GM12878 (cell line): Measurements from ENCODE around the gene EFHC1. TPM values are rescaled to one million over a fixed set of nuclear protein-coding genes. Genes with fewer than 3 reads are reported as not detected.

Experiments used
- CBFB ChIP-seq: IDR thresholded peaks from 2 replicates; pipeline ENCODE4 v1.6.1; 2016; ENCODE audit warnings: antibody characterized with exemption, low read depth
- CHD2 ChIP-seq: IDR thresholded peaks from 2 replicates; pipeline ENCODE4 v1.6.1; 2011; ENCODE audit warnings: low read depth, low read length, improper control_type of control experiment, borderline replicate concordance
- FOXK2 ChIP-seq: fragments of 450-650 bp; IDR thresholded peaks from 2 replicates; pipeline ENCODE4 v1.6.1; 2017; ENCODE audit warnings: mild to moderate bottlenecking, moderate library complexity
- GATAD2B ChIP-seq: fragments of 450-650 bp; conservative IDR thresholded peaks from 2 replicates; pipeline ENCODE4 v1.6.1; 2017; ENCODE audit warnings: low read depth, mild to moderate bottlenecking, moderate library complexity
- HDAC2 ChIP-seq: fragments of 200-600 bp; sonication (generic); IDR thresholded peaks from 2 replicates; pipeline ENCODE4 v1.6.1; 2017
- JUND ChIP-seq: IDR thresholded peaks from 2 replicates; pipeline ENCODE4 v1.6.1; 2012; ENCODE audit warnings: low read depth, mild to moderate bottlenecking, low read length, improper control_type of control experiment, moderate library complexity
- MEF2A ChIP-seq: IDR thresholded peaks from 2 replicates; pipeline ENCODE4 v1.6.1; 2011; ENCODE audit warnings: low read depth, mild to moderate bottlenecking, low read length, moderate library complexity; ENCODE audit not compliant: insufficient read depth
- MXI1 ChIP-seq: fragments of 150-350 bp; IDR thresholded peaks from 2 replicates; pipeline ENCODE4 v1.6.1; 2011; ENCODE audit warnings: low read depth, mild to moderate bottlenecking, inconsistent platforms, low read length, improper control_type of control experiment
- NRF1 ChIP-seq: conservative IDR thresholded peaks from 2 replicates; pipeline ENCODE4 v1.6.1; 2011; ENCODE audit warnings: mild to moderate bottlenecking, low read depth, low read length, improper control_type of control experiment
- POLR2AphosphoS2 ChIP-seq: IDR thresholded peaks from 2 replicates; pipeline ENCODE4 v1.6.1; 2011; ENCODE audit warnings: low read depth, mild to moderate bottlenecking, low read length, improper control_type of control experiment, moderate library complexity
- POLR2AphosphoS5 ChIP-seq: IDR thresholded peaks from 2 replicates; pipeline ENCODE4 v1.6.1; 2011; ENCODE audit warnings: mild to moderate bottlenecking, low read length, inconsistent platforms
- RAD51 ChIP-seq: fragments of 450-650 bp; IDR thresholded peaks from 2 replicates; pipeline ENCODE4 v1.6.1; 2016; ENCODE audit warnings: moderate library complexity, mild to moderate bottlenecking, inconsistent platforms
- SMAD1 ChIP-seq: fragments of 450-650 bp; IDR thresholded peaks from 2 replicates; pipeline ENCODE4 v1.6.1; 2018; ENCODE audit warnings: mild to moderate bottlenecking, low read depth; ENCODE audit not compliant: partially characterized antibody
- SP1 ChIP-seq: IDR thresholded peaks from one replicate; pipeline ENCODE4 v1.6.1; 2011; ENCODE audit warnings: low read depth, low read length
- SREBF1 ChIP-seq: IDR thresholded peaks from 2 replicates; pipeline ENCODE4 v1.6.1; 2012; ENCODE audit warnings: mild to moderate bottlenecking, low read length
- TAF1 ChIP-seq: IDR thresholded peaks from 2 replicates; pipeline ENCODE4 v1.6.1; 2011; ENCODE audit warnings: mild to moderate bottlenecking, low read depth, low read length, borderline replicate concordance
- WRNIP1 ChIP-seq: IDR thresholded peaks from 2 replicates; pipeline ENCODE4 v1.6.1; 2011; ENCODE audit warnings: low read depth, low read length, improper control_type of control experiment, borderline replicate concordance
- polyA plus RNA-seq, 11 experiments: library from polyadenylated mRNA; depleted of rRNA in 4 of 11; unstranded in 6 of 11; stranded (reverse) in 5 of 11; fragments of >200 nt; fragmentation: Nextera tagmentation in 4 of 11; fragmentation: Illumina TruSeq in 1 of 11; extraction: Ambion mirVana in 4 of 11; extraction: Trizol in 1 of 11; gene quantifications; 1 replicate in 1 of 11; 2 replicates in 10 of 11; pipeline versions ENCODE4 v1.2.1 to v1.2.3, GENCODE V29; 2011 to 2016; ENCODE audit warnings: inconsistent platforms in 2 of 11, missing spikeins in 2 of 11, low read depth in 1 of 11
- total RNA-seq, 4 experiments: library from RNA; depleted of rRNA in 3 of 4; stranded (reverse); fragments of >200 nt in 3 of 4; fragmentation: Illumina TruSeq in 1 of 4; extraction: Trizol in 1 of 4; gene quantifications; 2 replicates each; pipeline versions ENCODE4 v1.2.1 to v1.2.3, GENCODE V29; 2013 to 2021
- TF ChIP-seq, protein P1 (sequence below): IDR thresholded peaks from 2 replicates; pipeline ENCODE4 v1.6.1; 2011; ENCODE audit warnings: low read depth, mild to moderate bottlenecking, low read length, moderate library complexity, borderline replicate concordance; ENCODE audit errors: extremely low read depth
- TF ChIP-seq, protein P2 (sequence below): fragments of 450-650 bp; IDR thresholded peaks from 2 replicates; pipeline ENCODE4 v1.6.1; 2014; ENCODE audit warnings: mild to moderate bottlenecking
- TF ChIP-seq, protein P3 (sequence below): fragments of 150-350 bp; IDR thresholded peaks from 2 replicates; pipeline ENCODE4 v1.6.1; 2014; ENCODE audit warnings: mild to moderate bottlenecking, low read depth, low read length
- TF ChIP-seq, protein P4 (sequence below), 3 experiments: IDR thresholded peaks in 2 of 3; conservative IDR thresholded peaks in 1 of 3; 2 replicates each; pipeline ENCODE4 v1.5.1; 2011; ENCODE audit warnings: low read depth in 3 of 3, low read length in 3 of 3, mild to moderate bottlenecking in 3 of 3, control low read depth in 2 of 3, moderate library complexity in 2 of 3, inconsistent platforms in 1 of 3, mixed read lengths in 1 of 3; ENCODE audit not compliant: control insufficient read depth in 2 of 3, insufficient read depth in 1 of 3; ENCODE audit errors: extremely low read depth in 1 of 3
- TF ChIP-seq, protein P5 (sequence below): fragments of 150-350 bp; IDR thresholded peaks from 2 replicates; pipeline ENCODE4 v1.6.1; 2016; ENCODE audit warnings: low read depth, low read length
- TF ChIP-seq, protein P6 (sequence below): fragments of 450-650 bp; IDR thresholded peaks from 2 replicates; pipeline ENCODE4 v1.6.1; 2017; ENCODE audit warnings: borderline replicate concordance

EFHC1 gene
- total and polyA plus RNA-seq, 10 of the 15 experiments (the other 5 are each of a cell fraction or from before 2014, with no cell fraction given), result 5.5 to 14.5 (median 8.8) TPM

DNA sequence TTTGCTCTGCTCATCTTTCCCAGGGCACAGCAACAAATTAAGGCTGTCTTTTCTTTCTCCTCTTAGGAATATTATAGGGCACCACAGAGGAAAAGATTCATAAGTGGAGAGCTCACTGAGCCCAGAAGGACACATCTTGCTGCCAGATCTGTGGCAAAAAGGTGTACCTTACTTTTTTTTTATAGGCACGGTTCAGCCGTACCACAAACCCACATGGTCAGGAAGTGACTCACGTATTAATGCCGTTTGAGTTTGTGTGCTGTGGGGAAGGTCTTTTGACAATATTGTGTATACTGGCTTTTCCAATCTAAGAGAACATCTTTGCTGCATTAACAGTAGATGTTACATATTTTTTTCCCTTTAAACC is 29.8 kb upstream of the EFHC1 start (continued):
- TF ChIP-seq POLR2AphosphoS2, result no peak
- no peak for TF ChIP-seq POLR2AphosphoS5
- TF ChIP-seq, protein P1, sequence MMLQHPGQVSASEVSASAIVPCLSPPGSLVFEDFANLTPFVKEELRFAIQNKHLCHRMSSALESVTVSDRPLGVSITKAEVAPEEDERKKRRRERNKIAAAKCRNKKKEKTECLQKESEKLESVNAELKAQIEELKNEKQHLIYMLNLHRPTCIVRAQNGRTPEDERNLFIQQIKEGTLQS, result no peak
- TF ChIP-seq, protein P2, sequence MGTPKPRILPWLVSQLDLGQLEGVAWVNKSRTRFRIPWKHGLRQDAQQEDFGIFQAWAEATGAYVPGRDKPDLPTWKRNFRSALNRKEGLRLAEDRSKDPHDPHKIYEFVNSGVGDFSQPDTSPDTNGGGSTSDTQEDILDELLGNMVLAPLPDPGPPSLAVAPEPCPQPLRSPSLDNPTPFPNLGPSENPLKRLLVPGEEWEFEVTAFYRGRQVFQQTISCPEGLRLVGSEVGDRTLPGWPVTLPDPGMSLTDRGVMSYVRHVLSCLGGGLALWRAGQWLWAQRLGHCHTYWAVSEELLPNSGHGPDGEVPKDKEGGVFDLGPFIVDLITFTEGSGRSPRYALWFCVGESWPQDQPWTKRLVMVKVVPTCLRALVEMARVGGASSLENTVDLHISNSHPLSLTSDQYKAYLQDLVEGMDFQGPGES, result no peak
- TF ChIP-seq SREBF1, result no peak
- TF ChIP-seq, protein P3, sequence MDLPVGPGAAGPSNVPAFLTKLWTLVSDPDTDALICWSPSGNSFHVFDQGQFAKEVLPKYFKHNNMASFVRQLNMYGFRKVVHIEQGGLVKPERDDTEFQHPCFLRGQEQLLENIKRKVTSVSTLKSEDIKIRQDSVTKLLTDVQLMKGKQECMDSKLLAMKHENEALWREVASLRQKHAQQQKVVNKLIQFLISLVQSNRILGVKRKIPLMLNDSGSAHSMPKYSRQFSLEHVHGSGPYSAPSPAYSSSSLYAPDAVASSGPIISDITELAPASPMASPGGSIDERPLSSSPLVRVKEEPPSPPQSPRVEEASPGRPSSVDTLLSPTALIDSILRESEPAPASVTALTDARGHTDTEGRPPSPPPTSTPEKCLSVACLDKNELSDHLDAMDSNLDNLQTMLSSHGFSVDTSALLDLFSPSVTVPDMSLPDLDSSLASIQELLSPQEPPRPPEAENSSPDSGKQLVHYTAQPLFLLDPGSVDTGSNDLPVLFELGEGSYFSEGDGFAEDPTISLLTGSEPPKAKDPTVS, result no peak
- no peak; the same call in 1 of the 2 replicates for TF ChIP-seq MXI1
- peak; percentile 78 for TF ChIP-seq RAD51
- 0 out of 2 replicates have a peak, but pooled peaks have one; percentile 5 for TF ChIP-seq TAF1
- TF ChIP-seq, protein P4, sequence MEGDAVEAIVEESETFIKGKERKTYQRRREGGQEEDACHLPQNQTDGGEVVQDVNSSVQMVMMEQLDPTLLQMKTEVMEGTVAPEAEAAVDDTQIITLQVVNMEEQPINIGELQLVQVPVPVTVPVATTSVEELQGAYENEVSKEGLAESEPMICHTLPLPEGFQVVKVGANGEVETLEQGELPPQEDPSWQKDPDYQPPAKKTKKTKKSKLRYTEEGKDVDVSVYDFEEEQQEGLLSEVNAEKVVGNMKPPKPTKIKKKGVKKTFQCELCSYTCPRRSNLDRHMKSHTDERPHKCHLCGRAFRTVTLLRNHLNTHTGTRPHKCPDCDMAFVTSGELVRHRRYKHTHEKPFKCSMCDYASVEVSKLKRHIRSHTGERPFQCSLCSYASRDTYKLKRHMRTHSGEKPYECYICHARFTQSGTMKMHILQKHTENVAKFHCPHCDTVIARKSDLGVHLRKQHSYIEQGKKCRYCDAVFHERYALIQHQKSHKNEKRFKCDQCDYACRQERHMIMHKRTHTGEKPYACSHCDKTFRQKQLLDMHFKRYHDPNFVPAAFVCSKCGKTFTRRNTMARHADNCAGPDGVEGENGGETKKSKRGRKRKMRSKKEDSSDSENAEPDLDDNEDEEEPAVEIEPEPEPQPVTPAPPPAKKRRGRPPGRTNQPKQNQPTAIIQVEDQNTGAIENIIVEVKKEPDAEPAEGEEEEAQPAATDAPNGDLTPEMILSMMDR (IDR thresholded peaks at IDR 0.05 in 2 of 3, conservative IDR thresholded peaks at IDR 0.05 in 1 of 3; ENCODE audit: control insufficient read depth in 2 of 3, extremely low read depth in 1 of 3, insufficient read depth in 1 of 3, low read depth in 3 of 3, low read length in 3 of 3), result no peak
- no peak for TF ChIP-seq SP1
- TF ChIP-seq HDAC2, result no peak
- no peak for TF ChIP-seq MEF2A
- no peak for TF ChIP-seq FOXK2
- TF ChIP-seq GATAD2B, result no peak
- TF ChIP-seq, protein P5, sequence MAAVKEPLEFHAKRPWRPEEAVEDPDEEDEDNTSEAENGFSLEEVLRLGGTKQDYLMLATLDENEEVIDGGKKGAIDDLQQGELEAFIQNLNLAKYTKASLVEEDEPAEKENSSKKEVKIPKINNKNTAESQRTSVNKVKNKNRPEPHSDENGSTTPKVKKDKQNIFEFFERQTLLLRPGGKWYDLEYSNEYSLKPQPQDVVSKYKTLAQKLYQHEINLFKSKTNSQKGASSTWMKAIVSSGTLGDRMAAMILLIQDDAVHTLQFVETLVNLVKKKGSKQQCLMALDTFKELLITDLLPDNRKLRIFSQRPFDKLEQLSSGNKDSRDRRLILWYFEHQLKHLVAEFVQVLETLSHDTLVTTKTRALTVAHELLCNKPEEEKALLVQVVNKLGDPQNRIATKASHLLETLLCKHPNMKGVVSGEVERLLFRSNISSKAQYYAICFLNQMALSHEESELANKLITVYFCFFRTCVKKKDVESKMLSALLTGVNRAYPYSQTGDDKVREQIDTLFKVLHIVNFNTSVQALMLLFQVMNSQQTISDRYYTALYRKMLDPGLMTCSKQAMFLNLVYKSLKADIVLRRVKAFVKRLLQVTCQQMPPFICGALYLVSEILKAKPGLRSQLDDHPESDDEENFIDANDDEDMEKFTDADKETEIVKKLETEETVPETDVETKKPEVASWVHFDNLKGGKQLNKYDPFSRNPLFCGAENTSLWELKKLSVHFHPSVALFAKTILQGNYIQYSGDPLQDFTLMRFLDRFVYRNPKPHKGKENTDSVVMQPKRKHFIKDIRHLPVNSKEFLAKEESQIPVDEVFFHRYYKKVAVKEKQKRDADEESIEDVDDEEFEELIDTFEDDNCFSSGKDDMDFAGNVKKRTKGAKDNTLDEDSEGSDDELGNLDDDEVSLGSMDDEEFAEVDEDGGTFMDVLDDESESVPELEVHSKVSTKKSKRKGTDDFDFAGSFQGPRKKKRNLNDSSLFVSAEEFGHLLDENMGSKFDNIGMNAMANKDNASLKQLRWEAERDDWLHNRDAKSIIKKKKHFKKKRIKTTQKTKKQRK, result no peak
- TF ChIP-seq CBFB, result peak; percentile 74
- no peak for TF ChIP-seq WRNIP1
- no peak for TF ChIP-seq NRF1
- no peak for TF ChIP-seq JUND
- no peak for TF ChIP-seq SMAD1
- TF ChIP-seq, protein P6, sequence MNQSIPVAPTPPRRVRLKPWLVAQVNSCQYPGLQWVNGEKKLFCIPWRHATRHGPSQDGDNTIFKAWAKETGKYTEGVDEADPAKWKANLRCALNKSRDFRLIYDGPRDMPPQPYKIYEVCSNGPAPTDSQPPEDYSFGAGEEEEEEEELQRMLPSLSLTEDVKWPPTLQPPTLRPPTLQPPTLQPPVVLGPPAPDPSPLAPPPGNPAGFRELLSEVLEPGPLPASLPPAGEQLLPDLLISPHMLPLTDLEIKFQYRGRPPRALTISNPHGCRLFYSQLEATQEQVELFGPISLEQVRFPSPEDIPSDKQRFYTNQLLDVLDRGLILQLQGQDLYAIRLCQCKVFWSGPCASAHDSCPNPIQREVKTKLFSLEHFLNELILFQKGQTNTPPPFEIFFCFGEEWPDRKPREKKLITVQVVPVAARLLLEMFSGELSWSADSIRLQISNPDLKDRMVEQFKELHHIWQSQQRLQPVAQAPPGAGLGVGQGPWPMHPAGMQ, result no peak
- no peak for TF ChIP-seq CHD2
